CMK (cell line): ENCODE measurements around the gene WTAP.
"Not testable (repeated sequence)": the region's sequence is repeated elsewhere in the genome, so short reads cannot be mapped to it uniquely, and the experiment has no call there.

Experiments
- DNase-seq: peaks from one replicate; pipeline ENCODE4 v3.0.0-alpha.2; 2010; ENCODE audit warnings: low read depth

The WTAP gene

GRCh38 chr6:159693894-159694545, 33.3 kb upstream of the WTAP start:
- DNase-seq, result no peak

- DNase-seq, result no peak
Measured at GRCh38 chr6:159695984-159696383, 31.3 kb upstream of the WTAP start.

GRCh38 chr6:159700970-159701369, 26.3 kb upstream of the WTAP start:
- no peak for DNase-seq

DNA sequence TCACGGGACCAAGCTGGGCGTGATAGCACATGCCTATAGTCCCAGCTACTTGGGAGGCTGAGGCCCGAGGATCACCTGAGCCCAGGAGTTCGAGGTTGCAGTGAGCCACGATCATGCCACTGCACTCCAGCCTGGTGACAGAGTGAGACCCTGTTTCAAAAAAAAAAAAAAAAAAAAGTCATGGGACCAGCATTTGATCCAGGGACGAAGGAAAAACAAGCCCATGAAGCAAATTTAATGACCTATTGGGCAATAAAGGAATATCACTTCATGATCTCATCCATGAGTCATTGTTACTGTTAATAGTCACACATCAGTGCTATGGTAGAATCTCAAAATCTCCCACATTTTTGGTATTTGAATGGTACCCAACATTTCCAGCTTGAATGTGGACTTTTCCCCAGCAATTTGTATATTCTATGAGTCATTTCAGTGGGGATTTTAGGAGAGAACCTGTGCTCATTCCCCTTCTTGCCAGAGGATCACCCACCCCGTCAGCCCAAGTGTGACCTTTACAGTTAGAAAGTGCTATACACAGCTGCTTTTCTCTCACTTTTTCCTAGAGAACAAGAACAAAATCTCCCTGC, 25.8 kb upstream of the WTAP start:
- no peak for DNase-seq

- not testable (repeated sequence) for DNase-seq
Measured at GRCh38 chr6:159710603-159711002, 16.7 kb upstream of the WTAP start.

DNA sequence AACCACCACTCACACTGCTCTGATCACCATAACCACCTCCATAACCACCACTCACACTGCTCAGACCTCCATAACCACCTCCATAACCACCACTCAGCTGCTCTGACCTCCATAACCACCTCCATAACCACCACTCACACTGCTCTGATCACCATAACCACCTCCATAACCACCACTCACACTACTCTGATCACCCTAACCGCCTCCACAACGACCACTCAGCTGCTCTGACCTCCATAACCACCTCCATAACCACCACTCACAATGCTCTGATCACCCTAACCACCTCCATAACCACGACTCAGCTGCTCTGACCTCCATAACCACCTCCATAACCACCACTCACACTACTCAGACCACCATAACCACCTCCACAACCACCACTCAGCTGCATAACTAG, 14.9 kb upstream of the WTAP start:
- DNase-seq, result not testable (repeated sequence)

GRCh38 chr6:159713984-159714383, 13.3 kb upstream of the WTAP start:
- no peak for DNase-seq

DNA sequence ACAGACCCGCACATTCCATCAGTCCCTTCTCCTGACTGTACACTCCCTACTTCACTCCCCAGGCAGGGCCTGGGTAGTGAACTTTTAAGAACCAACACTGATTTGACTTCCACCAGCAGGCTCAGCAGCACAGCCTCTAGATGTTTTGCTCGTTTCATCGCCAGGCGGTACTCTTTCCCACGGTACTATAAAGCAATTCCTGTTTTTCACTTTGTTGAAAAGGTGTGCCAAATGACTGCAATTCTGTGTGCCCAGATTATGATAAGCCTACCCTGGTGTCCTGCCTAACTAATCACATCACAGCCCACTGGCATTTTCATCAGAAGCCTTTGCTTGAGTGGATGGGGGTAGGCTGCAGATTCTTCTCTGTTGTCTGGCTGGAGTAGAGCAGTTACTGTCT, 12.9 kb upstream of the WTAP start:
- DNase-seq, result no peak

- DNase-seq, result no peak
Measured at GRCh38 chr6:159715166-159715565, 12.1 kb upstream of the WTAP start.

DNA sequence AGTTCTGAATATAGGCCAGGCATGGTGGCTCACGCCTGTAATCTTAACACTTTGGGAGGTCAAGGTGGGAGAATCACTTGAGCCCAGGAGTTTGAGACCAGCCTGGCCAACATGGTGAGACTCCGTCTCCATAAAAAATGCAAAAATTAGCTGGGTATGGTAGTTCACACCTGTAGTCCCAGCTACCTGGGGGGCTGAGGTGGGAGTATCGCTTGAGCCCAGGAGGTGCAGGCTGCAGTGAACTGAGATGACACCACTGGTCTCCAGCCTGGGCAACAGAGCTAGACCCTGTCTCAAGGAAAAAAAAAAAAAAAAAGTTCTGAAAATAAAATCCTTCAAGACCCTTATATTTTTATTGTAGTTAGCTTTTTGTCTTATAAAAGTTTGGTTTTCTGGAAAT, 11.7 kb upstream of the WTAP start:
- DNase-seq, result no peak

DNA sequence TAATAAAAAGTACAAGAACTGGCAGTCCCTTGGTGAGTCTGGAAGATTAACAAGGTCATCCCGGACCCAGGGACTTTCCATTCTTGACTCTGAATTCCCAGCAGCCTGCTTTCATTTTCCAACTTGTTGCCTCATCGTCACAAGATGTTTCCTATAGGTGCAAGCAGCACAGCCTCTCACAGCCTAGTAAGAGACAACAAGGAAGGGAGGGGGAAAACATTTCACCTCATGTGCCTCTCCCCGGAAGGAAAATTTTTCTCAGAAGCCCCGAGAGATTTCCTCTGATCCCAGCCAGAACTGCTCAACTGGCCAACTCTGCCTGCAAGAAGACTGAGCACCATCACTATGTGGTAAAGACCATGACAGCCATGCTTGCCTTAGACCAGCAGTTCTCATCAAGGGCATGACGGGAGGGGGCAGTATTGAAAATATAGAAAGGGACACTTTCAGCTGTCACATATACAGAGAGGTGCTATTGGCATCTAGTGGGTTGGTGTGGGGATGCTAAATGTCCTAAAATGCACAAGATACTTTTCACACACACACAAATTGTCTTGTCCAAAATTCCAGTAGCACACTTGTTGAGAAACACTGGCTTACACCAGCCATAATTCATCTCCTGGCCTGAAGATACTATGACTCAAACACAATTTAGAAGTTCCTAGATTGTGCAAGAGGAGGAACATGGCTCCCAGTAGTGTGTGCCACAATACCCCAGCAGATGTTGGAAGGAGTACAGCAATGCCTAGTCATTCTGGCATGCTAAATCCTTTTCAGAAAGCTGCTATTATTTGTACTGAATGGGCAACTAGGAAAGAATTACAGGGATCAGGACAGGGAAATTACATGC, 10.8 kb upstream of the WTAP start:
- no peak for DNase-seq

DNA sequence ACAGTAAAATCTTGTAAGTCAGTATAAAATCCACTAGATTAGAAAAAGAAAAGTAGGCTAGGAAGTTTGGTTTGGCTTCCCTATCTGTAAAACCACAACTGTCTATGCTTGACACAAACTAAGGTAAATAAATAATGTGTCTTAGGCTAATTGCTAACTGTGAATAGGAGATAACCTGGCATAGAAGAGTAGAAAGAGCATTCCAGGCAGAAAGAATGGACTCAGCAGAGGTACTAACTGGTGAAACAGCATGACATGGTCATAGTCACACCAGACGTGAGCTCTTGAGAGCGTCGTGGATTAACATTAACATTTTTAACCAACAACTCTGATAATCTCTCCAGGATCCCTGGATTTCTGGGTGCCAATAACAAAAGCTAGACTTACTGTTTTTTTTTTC, 8.7 kb upstream of the WTAP start:
- no peak for DNase-seq

DNA sequence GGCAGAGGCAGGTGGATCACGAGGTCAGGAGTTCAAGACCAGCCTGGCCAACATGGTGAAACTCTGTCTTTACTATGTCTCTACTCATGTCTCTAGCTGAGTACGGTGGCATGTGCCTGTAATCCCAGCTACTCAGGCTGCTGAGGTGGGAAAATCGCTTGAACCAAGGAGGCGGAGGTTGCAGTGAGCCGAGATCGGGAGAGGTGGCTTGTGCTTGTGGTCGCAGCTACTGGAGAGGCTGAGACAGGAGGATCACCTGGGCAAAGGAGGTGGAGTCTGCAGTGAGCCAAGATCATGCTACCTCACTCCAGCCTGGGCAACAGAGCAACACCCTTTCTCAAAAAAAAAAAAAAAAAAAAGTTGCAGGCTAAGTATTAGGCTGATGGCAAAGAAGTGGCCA, 8.0 kb upstream of the WTAP start:
- DNase-seq, result no peak

DNA sequence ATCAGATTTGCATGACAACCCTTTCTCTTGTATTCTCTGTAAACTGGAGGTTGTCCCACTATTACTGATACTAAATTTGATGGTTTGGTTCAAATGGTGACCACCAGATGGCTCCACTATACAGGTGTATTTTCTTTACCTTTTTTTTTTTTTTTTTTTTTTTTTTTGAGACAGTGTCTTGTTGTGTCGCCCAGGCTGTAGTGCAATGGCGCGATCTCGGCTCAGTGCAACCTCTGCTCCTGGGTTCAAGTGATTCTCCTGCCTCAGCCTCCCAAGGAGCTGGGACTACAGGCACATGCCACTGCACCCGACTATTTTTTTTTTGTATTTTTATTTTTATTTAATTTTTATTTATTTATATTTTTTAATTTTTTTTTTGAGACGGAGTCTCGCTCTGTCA, 6.6 kb upstream of the WTAP start:
- DNase-seq, result no peak

DNA sequence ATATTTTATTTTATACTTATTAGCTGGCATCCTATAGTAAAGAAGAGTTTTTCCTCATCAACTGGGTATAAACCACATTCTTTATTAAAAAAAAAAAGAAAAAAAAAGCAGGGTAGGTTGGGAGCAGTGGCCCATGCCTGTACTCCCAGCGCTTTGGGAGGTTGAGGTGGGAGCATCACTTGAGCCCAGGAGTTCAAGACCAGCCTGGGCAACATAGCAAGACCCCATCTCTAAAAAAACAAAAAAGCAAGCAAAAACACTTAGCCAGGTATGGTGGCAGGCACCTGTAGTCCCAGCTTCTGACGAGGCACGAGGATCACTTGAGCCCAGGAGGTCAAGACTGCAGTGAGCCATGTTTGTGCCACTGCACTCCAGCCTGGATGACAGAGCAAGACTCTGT, 5.3 kb upstream of the WTAP start:
- not testable (repeated sequence) for DNase-seq

DNA sequence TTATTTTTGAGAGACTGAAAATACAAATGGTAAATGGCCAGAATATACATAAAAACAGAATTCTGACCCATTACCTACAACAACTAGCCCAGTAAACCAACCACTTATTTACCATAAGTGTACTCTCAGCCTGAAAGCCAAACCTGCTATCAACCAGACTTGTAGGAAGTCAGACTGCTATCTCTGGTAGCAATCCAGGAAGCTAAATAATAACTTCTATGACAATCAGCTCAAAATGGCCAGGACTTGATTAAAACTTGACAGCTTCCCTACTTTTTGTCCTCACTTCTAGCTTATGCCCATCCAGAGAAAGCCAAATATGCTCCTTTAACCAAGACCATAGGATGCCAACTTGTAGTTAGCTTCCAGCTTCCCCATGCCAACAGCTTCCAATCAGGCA, 4.7 kb upstream of the WTAP start:
- no peak for DNase-seq

DNA sequence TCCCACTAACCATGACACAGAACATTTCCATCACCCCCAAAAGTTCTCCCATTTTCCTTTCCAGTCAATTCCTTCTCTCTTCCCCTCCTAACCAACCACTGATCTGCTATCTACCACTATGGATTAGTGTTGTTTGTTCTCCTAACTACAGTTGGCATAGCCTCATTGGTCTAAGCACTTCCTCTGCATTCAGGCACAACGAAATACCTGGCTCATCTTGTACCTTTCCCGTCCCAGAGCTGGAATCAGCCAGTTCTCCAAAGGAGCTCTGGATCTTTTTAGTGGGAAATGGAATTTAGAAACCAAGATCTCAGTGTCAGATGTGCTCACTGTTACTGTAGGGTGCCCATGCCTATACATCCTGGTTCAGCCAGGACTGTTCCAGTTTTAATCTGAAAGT, 4.0 kb upstream of the WTAP start:
- DNase-seq, result no peak

- DNase-seq, result no peak
Measured at GRCh38 chr6:159724778-159725177, 2.5 kb upstream of the WTAP start.

- not testable (repeated sequence) for DNase-seq
Measured at GRCh38 chr6:159725208-159725607, 2.1 kb upstream of the WTAP start.

DNA sequence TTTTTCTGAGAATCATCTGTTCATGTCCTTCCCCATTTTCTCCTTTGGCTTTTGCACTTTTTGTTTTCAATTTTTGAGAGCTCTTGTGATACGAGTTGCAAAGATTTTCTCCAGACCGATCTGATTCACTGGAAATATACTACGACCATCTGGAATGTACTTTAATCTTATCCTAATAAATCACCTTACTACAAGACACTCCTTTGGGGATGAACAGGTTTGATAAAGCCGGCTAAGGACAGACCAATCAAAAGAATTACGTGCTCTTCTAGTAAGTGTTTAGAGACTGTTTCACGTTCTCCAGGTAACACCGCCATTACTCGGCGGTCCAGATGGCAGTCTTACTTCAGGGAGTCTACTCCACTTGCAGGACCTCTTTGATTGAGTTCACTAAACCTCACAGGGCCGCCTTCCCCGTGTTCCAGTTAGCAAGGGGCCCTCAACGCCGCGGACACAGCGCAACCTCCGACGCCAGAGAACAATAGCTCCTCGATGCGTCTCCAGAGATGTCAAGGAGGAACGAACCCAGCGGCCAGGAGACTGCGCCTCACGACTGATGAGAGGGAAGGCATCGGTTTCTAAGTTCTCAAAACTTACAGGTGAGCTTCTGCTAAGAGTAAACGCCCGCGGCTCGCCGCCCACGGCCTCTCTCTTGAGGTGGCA, 920 bp upstream of the WTAP start:
- no peak for DNase-seq

- DNase-seq, result no peak
Measured at GRCh38 chr6:159727717-159728445, 575 bp downstream of the WTAP start.

DNA sequence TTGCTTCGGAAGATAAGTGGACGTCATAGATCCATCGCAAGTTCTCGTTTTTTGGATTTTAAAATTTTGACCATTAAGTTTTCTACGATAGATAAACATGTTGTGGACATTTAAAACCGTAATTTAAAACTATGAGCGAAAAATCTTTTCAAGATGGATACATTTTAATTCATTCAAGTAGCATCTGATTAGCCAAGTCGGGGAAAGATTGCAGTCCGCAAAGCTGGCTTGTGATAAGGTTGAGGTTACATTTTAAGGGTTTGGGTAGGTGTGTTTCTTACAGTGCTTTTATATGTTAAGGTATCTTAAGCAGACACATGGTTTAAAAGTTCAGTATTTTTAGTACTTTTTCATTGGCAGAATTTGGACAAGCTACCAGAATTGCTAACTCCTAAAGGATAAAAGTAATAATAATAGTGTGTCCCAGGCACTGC, 1.2 kb downstream of the WTAP start:
- DNase-seq, result no peak
